Measurements from ENCODE around the gene SCLY.

The SCLY gene

DNA sequence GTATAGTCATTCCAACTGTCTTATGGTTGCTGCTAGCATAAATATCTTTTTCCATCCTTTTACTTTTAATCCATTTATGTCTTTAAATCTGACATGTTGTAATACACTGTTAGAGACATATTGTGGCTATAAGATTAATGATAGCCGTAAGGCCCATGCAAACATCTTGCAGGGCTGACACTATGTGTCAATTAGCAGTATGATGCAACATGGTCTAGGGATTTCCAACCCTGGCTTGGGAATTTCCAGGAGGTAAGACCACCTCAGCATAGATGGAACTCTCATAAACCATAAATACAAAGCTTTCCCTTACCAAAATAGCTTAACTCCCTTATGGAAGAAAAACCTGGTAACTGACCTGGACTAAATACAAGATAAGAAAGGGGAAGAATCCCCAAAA lies 16.5 kb downstream of the SCLY start:
- Histone ChIP-seq H3K9me3 (ENCODE audit: control insufficient read depth, low read length) (peaks cover 20% of the 10 kb centered on the region), H3K27me3 (replicated peaks; ENCODE audit: control insufficient read depth, insufficient read depth, low read length) (no peaks in the 10 kb centered on the region), H3K9ac (ENCODE audit: low read length) (no peak overlapping the region), H3K4me1 (ENCODE audit: control insufficient read depth, insufficient read depth, low read length) (no peaks in the 10 kb centered on the region), H3K36me3 (ENCODE audit: control insufficient read depth, insufficient read depth, low read length, severe bottlenecking) (peaks cover 23% of the 10 kb centered on the region), H3K4me3 (ENCODE audit: low read length) (no peak overlapping the region)
- DNase-seq (ENCODE audit: low read depth), result no peak

DNA sequence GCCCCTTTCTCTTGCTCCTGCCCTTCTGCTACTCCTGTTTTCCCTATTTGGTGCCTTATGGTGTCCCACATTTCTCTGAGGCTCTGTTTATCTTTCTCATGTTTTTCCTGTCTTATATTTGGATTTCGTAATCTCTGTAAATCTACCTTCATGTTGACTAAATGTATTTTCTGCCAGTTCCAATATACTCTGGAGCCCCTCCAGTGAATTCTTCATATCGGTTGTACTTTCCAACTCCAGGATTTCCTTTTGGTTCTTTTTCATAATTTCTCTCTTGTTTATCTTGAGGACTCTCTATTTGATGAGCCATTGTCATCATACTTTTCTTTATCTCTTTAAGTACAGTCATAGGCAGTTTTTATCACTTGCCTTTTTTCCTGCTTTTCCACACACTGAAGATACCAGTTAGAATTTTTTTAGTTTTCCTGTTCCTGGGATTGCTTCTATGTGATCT lies 19.1 kb downstream of the SCLY start:
- H3K4me3 ChIP-seq (ENCODE audit: low read length), result no peak overlapping the region
- H3K9me3 ChIP-seq (ENCODE audit: control insufficient read depth, low read length), result peaks cover 4% of the 10 kb centered on the region
- no peak for DNase-seq (ENCODE audit: low read depth)
- peaks cover 27% of the 10 kb centered on the region for H3K36me3 ChIP-seq (ENCODE audit: control insufficient read depth, insufficient read depth, low read length, severe bottlenecking)
- H3K27me3 ChIP-seq (replicated peaks; ENCODE audit: control insufficient read depth, insufficient read depth, low read length), result no peaks in the 10 kb centered on the region
- no peaks in the 10 kb centered on the region for H3K4me1 ChIP-seq (ENCODE audit: control insufficient read depth, insufficient read depth, low read length)
- no peak overlapping the region for H3K9ac ChIP-seq (ENCODE audit: low read length)

DNA sequence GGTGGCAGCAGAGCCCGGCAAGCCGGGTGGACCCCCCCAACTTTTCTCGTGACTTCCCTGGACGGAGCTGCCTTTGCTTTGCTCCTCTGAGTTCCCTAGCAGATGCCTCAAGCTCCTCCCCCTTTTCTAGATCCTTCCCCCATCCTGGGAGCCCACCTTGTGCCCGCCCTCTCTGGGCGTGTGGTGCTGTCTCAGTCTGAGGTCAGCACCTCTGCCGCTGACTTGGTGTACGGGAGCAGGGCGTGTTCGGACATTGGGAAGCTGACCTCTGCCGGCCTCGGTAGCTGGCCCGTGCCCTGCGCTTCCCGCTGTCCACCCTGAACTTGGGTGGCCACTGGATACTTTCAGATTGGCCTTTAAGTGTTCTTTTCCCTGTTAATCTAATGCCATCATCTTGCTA lies 19.7 kb downstream of the SCLY start:
- Histone ChIP-seq H3K9ac (ENCODE audit: low read length) (no peak overlapping the region), H3K4me1 (ENCODE audit: control insufficient read depth, insufficient read depth, low read length) (no peaks in the 10 kb centered on the region), H3K27me3 (replicated peaks; ENCODE audit: control insufficient read depth, insufficient read depth, low read length) (no peaks in the 10 kb centered on the region), H3K4me3 (ENCODE audit: low read length) (no peak overlapping the region), H3K36me3 (ENCODE audit: control insufficient read depth, insufficient read depth, low read length, severe bottlenecking) (peaks cover 29% of the 10 kb centered on the region), H3K9me3 (ENCODE audit: control insufficient read depth, low read length) (peaks cover 4% of the 10 kb centered on the region)
- no peak for DNase-seq (ENCODE audit: low read depth)

DNA sequence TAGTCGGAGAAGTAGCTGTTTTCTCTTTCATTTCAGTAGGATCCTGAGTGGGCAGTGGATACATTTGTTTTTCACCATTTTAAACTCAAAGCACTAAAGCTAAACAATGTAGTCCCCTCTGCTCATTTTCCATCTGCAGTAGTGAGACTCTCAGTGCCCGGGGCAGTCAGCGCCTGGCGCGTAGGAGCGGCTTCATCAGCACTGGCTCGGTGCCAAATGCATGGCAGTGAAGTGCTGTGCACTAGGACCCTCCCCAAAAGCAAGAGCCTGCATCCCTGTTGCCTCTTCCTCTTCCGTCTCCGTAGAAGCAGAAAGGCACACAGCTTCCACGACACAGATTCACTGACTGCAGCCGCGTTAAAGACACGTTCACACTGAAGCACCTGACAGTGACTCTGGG lies 20.3 kb downstream of the SCLY start:
- Histone ChIP-seq H3K4me3 (ENCODE audit: low read length) (no peak overlapping the region), H3K36me3 (ENCODE audit: control insufficient read depth, insufficient read depth, low read length, severe bottlenecking) (peaks cover 29% of the 10 kb centered on the region), H3K4me1 (ENCODE audit: control insufficient read depth, insufficient read depth, low read length) (no peaks in the 10 kb centered on the region), H3K9me3 (ENCODE audit: control insufficient read depth, low read length) (peaks cover 4% of the 10 kb centered on the region), H3K9ac (ENCODE audit: low read length) (no peak overlapping the region), H3K27me3 (replicated peaks; ENCODE audit: control insufficient read depth, insufficient read depth, low read length) (no peaks in the 10 kb centered on the region)
- DNase-seq (ENCODE audit: low read depth), result no peak

DNA sequence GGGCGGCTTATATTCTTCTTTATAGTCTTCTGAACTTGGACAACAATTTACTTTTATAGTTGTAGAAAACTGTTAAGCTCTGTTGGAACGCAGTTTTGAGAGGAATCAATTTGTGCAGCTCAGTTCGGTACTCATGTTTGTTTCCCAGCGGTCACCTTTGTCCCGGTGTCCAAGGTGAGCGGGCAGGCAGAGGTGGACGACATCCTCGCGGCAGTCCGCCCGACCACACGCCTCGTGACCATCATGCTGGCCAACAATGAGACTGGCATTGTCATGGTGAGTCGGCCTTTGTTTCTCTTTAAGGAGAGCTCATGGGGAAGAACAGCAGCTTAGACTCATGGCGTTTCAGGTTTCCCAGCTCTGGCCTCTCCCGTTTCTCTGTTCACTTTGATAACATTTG lies 20.8 kb downstream of the SCLY start:
- DNase-seq (ENCODE audit: low read depth), result no peak

DNA sequence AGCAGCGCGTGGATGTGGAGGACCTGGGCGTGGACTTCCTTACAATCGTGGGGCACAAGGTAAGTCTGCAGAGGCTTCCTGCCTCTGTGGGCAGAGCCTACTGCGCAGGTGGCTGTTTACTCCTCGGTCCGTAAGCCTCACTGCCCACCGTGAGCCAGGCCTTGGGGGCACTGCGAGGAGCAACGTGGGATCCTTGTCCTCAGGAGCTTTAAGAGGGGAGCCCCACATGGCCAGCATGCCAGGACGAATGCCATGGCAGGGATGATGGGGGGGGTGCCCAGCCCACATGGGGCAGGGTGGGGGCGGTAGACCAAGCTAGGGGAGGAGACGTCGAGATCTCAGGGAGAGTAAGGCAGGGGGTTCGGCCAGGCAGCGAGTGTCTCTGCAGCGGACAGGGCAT lies 21.4 kb downstream of the SCLY start:
- DNase-seq (ENCODE audit: low read depth), result no peak
- Histone ChIP-seq H3K27me3 (replicated peaks; ENCODE audit: control insufficient read depth, insufficient read depth, low read length) (no peaks in the 10 kb centered on the region), H3K9ac (ENCODE audit: low read length) (no peak overlapping the region), H3K9me3 (ENCODE audit: control insufficient read depth, low read length) (peaks cover 4% of the 10 kb centered on the region), H3K4me1 (ENCODE audit: control insufficient read depth, insufficient read depth, low read length) (no peaks in the 10 kb centered on the region), H3K4me3 (ENCODE audit: low read length) (no peak overlapping the region), H3K36me3 (ENCODE audit: control insufficient read depth, insufficient read depth, low read length, severe bottlenecking) (peaks cover 29% of the 10 kb centered on the region)

More for the DNA sequence above, 20.8 kb downstream of the SCLY start:
- Histone ChIP-seq H3K27me3 (replicated peaks; ENCODE audit: control insufficient read depth, insufficient read depth, low read length) (no peaks in the 10 kb centered on the region), H3K4me3 (ENCODE audit: low read length) (no peak overlapping the region), H3K4me1 (ENCODE audit: control insufficient read depth, insufficient read depth, low read length) (no peaks in the 10 kb centered on the region), H3K9me3 (ENCODE audit: control insufficient read depth, low read length) (peaks cover 4% of the 10 kb centered on the region), H3K9ac (ENCODE audit: low read length) (no peak overlapping the region), H3K36me3 (ENCODE audit: control insufficient read depth, insufficient read depth, low read length, severe bottlenecking) (peaks cover 29% of the 10 kb centered on the region)

DNA sequence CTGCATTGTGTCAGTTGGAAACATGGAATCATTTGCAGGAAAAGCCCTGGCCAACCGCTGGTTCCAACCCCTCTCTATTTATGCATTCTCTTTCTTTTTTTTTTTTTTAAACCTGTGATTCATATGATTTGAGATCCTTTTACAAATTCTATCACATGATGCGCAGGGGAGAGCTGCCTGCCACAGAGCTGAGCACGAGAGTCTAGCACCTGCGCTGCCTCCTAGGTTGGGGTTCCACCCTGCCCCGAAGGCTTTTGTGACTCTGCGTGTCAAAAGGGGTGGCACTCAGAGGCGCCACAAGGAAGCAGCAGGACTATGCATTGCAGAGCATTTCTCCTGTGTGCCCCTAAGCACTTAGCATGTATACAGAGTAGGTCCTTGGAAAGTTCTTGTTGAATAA lies 22.0 kb downstream of the SCLY start:
- no peaks in the 10 kb centered on the region for H3K27me3 ChIP-seq (replicated peaks; ENCODE audit: control insufficient read depth, insufficient read depth, low read length)
- H3K9ac ChIP-seq (ENCODE audit: low read length), result no peak overlapping the region
- DNase-seq (ENCODE audit: low read depth), result no peak
- H3K36me3 ChIP-seq (ENCODE audit: control insufficient read depth, insufficient read depth, low read length, severe bottlenecking), result peaks cover 29% of the 10 kb centered on the region
- H3K4me1 ChIP-seq (ENCODE audit: control insufficient read depth, insufficient read depth, low read length), result no peaks in the 10 kb centered on the region
- peaks cover 4% of the 10 kb centered on the region for H3K9me3 ChIP-seq (ENCODE audit: control insufficient read depth, low read length)
- H3K4me3 ChIP-seq (ENCODE audit: low read length), result no peak overlapping the region

DNA sequence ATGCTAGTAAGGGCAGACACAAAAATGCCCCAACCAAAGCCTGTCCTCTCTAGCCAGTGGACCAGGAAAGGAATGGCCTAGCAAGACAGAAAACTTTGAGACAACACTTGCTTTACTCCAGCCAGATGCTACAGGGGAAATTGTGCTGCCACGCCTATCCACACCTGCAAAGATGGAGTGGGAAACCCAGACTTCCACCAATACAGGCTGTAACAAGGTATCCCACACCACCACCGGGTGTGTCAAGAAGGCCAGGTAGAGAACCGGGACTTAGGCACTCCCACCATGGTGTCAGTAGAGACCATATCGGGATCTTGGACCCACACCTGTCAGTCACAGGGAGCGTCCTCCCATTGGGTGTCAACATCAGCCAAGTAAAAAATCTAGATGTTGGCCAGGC lies 23.1 kb downstream of the SCLY start:
- no peak for DNase-seq (ENCODE audit: low read depth)
- no peaks in the 10 kb centered on the region for H3K27me3 ChIP-seq (replicated peaks; ENCODE audit: control insufficient read depth, insufficient read depth, low read length)
- no peak overlapping the region for H3K4me3 ChIP-seq (ENCODE audit: low read length)
- H3K4me1 ChIP-seq (ENCODE audit: control insufficient read depth, insufficient read depth, low read length), result no peaks in the 10 kb centered on the region
- peaks cover 29% of the 10 kb centered on the region for H3K36me3 ChIP-seq (ENCODE audit: control insufficient read depth, insufficient read depth, low read length, severe bottlenecking)
- no peak overlapping the region for H3K9ac ChIP-seq (ENCODE audit: low read length)
- H3K9me3 ChIP-seq (ENCODE audit: control insufficient read depth, low read length), result peaks cover 4% of the 10 kb centered on the region

DNA sequence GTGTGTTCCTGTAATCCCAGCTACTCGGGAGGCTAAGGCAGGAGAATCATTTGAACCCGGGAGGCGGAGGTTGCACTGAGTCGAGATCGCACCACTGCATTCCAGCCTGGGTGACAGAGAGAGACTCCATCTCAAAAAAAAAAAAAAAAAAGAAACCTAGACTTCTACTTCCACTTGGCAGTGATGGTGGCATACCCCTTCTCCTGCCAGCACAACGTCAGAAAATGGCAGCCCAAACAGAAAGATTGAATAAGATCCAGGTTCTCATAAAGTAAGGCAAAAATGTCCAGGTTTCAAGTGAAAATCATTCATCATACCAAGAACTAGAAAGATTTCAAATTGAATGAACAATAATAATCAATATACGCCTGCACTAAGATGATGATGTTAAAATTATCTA lies 24.0 kb downstream of the SCLY start:
- Histone ChIP-seq H3K4me3 (ENCODE audit: low read length) (no peak overlapping the region), H3K9me3 (ENCODE audit: control insufficient read depth, low read length) (peaks cover 3% of the 10 kb centered on the region), H3K9ac (ENCODE audit: low read length) (no peak overlapping the region), H3K4me1 (ENCODE audit: control insufficient read depth, insufficient read depth, low read length) (no peaks in the 10 kb centered on the region), H3K36me3 (ENCODE audit: control insufficient read depth, insufficient read depth, low read length, severe bottlenecking) (peaks cover 29% of the 10 kb centered on the region), H3K27me3 (replicated peaks; ENCODE audit: control insufficient read depth, insufficient read depth, low read length) (no peaks in the 10 kb centered on the region)
- DNase-seq (ENCODE audit: low read depth), result no peak

DNA sequence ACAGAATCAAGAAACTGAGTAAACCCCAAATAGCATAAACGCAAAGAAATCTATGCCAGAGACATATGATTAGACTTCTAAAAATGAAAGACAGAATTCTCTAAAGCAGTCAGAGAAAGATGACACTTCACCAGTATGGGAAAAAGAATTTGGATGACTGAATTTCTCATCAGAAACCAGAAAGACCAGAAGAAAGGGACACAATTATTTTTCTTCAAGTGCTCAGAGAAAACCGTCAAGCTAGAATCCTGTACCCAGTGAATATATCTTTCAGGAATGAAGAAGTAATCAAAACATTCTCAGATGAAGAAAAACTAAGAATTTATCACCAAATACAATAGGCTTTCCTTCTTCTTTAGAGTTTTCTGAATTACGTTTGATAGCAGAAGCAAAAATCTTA lies 25.1 kb downstream of the SCLY start:
- H3K4me3 ChIP-seq (ENCODE audit: low read length), result no peak overlapping the region
- no peaks in the 10 kb centered on the region for H3K9me3 ChIP-seq (ENCODE audit: control insufficient read depth, low read length)
- peaks cover 25% of the 10 kb centered on the region for H3K36me3 ChIP-seq (ENCODE audit: control insufficient read depth, insufficient read depth, low read length, severe bottlenecking)
- DNase-seq (ENCODE audit: low read depth), result no peak
- no peaks in the 10 kb centered on the region for H3K27me3 ChIP-seq (replicated peaks; ENCODE audit: control insufficient read depth, insufficient read depth, low read length)
- no peak overlapping the region for H3K9ac ChIP-seq (ENCODE audit: low read length)
- H3K4me1 ChIP-seq (ENCODE audit: control insufficient read depth, insufficient read depth, low read length), result no peaks in the 10 kb centered on the region

DNA sequence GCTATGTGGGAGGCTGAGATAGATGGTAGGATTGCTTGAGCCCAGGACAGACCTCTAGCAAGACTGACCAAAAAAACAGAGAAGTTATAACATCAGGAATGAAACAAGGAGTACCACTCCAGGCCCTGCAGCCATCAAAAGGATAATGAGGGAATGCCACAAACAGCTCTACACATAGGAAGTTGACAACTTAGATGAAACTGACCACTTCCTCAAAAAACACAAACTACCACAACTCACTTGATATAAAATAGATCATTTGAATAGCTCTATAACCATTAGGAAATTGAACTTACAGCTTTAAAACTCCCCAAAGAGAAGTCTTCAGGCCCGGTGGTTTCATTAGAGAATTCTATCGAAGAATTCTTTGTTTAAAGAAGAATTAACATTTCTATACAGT lies 26.4 kb downstream of the SCLY start:
- Histone ChIP-seq H3K4me3 (ENCODE audit: low read length) (no peak overlapping the region), H3K9ac (ENCODE audit: low read length) (no peak overlapping the region), H3K27me3 (replicated peaks; ENCODE audit: control insufficient read depth, insufficient read depth, low read length) (no peaks in the 10 kb centered on the region), H3K4me1 (ENCODE audit: control insufficient read depth, insufficient read depth, low read length) (no peaks in the 10 kb centered on the region), H3K9me3 (ENCODE audit: control insufficient read depth, low read length) (no peaks in the 10 kb centered on the region), H3K36me3 (ENCODE audit: control insufficient read depth, insufficient read depth, low read length, severe bottlenecking) (peaks cover 17% of the 10 kb centered on the region)
- no peak for DNase-seq (ENCODE audit: low read depth)

DNA sequence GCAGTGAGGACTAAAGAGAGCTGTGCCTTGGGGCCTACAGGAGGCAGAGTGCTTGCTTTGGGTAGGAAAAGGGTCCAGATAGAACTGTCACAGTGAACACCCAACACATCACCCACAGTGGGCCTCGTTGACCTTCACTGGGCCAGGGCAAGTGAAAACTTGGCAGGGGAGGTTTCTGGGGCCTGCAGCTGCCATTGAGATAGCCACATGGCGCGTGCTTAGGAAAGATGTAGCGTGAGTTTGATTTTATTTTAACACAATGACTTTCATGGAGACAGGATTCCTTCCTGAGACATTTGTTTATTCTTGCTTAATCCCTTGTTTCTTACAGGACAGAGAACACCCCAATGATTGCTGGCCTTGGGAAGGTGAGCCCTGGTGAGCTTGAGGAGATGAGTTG lies 30.1 kb downstream of the SCLY start:
- H3K27me3 ChIP-seq (replicated peaks; ENCODE audit: control insufficient read depth, insufficient read depth, low read length), result no peaks in the 10 kb centered on the region
- H3K4me3 ChIP-seq (ENCODE audit: low read length), result no peak overlapping the region
- no peaks in the 10 kb centered on the region for H3K4me1 ChIP-seq (ENCODE audit: control insufficient read depth, insufficient read depth, low read length)
- H3K9me3 ChIP-seq (ENCODE audit: control insufficient read depth, low read length), result no peaks in the 10 kb centered on the region
- H3K36me3 ChIP-seq (ENCODE audit: control insufficient read depth, insufficient read depth, low read length, severe bottlenecking), result no peaks in the 10 kb centered on the region
- DNase-seq (ENCODE audit: low read depth), result no peak
- H3K9ac ChIP-seq (ENCODE audit: low read length), result no peak overlapping the region

All from adipocyte (in vitro differentiated cells).